Measurements from ENCODE around the gene PRUNE2. TPM values are rescaled to one million over a fixed set of nuclear protein-coding genes. Genes with fewer than 3 reads are reported as not detected.
"Not testable (repeated sequence)": the region's sequence is repeated elsewhere in the genome, so short reads cannot be mapped to it uniquely, and the experiment has no call there.

The PRUNE2 gene
- total RNA-seq, 1 donor from 2014 or later: 4.9 TPM

- no peak for ATAC-seq
These were observed 213.3 kb downstream of the PRUNE2 start for GRCh38 chr9:76692458-76693129.

GRCh38 chr9:76691517-76692313, 214.2 kb downstream of the PRUNE2 start:
- no peak for ATAC-seq

GRCh38 chr9:76690973-76691370, 214.9 kb downstream of the PRUNE2 start:
- ATAC-seq: no peak

GRCh38 chr9:76690246-76690972, 215.5 kb downstream of the PRUNE2 start:
- ATAC-seq: no peak

GRCh38 chr9:76688471-76689238, 217.3 kb downstream of the PRUNE2 start:
- ATAC-seq: no peak

- ATAC-seq: peak; percentile 96
These were observed 218.0 kb downstream of the PRUNE2 start for GRCh38 chr9:76687861-76688391.

GRCh38 chr9:76686756-76687155, 219.2 kb downstream of the PRUNE2 start:
- no peak for ATAC-seq

GRCh38 chr9:76684213-76684612, 221.7 kb downstream of the PRUNE2 start:
- no peak for ATAC-seq

GRCh38 chr9:76681556-76681955, 224.4 kb downstream of the PRUNE2 start:
- no peak for ATAC-seq

- ATAC-seq: no peak
These were observed 225.0 kb downstream of the PRUNE2 start for GRCh38 chr9:76680716-76681425.

- no peak for ATAC-seq
These were observed 228.3 kb downstream of the PRUNE2 start for GRCh38 chr9:76677481-76678055.

- no peak for ATAC-seq
These were observed 229.1 kb downstream of the PRUNE2 start for GRCh38 chr9:76676857-76677256.

GRCh38 chr9:76667521-76667957, 238.4 kb downstream of the PRUNE2 start:
- no peak for ATAC-seq

GRCh38 chr9:76665966-76666365, 239.9 kb downstream of the PRUNE2 start:
- not testable (repeated sequence) for ATAC-seq

- ATAC-seq: no peak
These were observed 240.5 kb downstream of the PRUNE2 start for GRCh38 chr9:76665458-76665857.

- ATAC-seq: no peak
These were observed 241.8 kb downstream of the PRUNE2 start for GRCh38 chr9:76664120-76664519.

GRCh38 chr9:76662476-76663281, 243.2 kb downstream of the PRUNE2 start:
- no peak for ATAC-seq

GRCh38 chr9:76658510-76659231, 247.2 kb downstream of the PRUNE2 start:
- ATAC-seq: peak; percentile 67

GRCh38 chr9:76657265-76657664, 248.6 kb downstream of the PRUNE2 start:
- no peak for ATAC-seq

GRCh38 chr9:76655971-76656370, 249.9 kb downstream of the PRUNE2 start:
- no peak for ATAC-seq

Measured in esophagus mucosa (tissue), 1 donor.